IMR-90 (cell line): Measurements from ENCODE around the gene ITGA1.

Source experiments
- CHD1 ChIP-seq: IDR thresholded peaks from 2 replicates; pipeline ENCODE4 v1.6.1; 2012; ENCODE audit warnings: low read depth, low read length, improper control_type of control experiment
- FOS ChIP-seq: fragments of 150-350 bp; IDR thresholded peaks from 2 replicates; pipeline ENCODE4 v1.6.1; 2016; ENCODE audit warnings: low read depth, low read length
- MAFK ChIP-seq: IDR thresholded peaks from 2 replicates; pipeline ENCODE4 v1.6.1; 2012; ENCODE audit warnings: low read depth, low read length, improper control_type of control experiment
- MAZ ChIP-seq: IDR thresholded peaks from 2 replicates; pipeline ENCODE4 v1.6.1; 2012; ENCODE audit warnings: low read depth, mild to moderate bottlenecking, low read length, improper control_type of control experiment, moderate library complexity, borderline replicate concordance
- MXI1 ChIP-seq: IDR thresholded peaks from 2 replicates; pipeline ENCODE4 v1.6.1; 2012; ENCODE audit warnings: low read depth, mild to moderate bottlenecking, low read length, moderate library complexity, borderline replicate concordance
- POLR2A ChIP-seq: IDR thresholded peaks from 2 replicates; pipeline ENCODE4 v1.6.1; 2012; ENCODE audit warnings: mild to moderate bottlenecking, low read depth, low read length
- RAD21 ChIP-seq: IDR thresholded peaks from 2 replicates; pipeline ENCODE4 v1.6.1; 2012; ENCODE audit warnings: low read length, improper control_type of control experiment
- RCOR1 ChIP-seq: IDR thresholded peaks from 2 replicates; pipeline ENCODE4 v1.6.1; 2012; ENCODE audit warnings: mild to moderate bottlenecking, low read length, improper control_type of control experiment; ENCODE audit not compliant: insufficient replicate concordance
- RFX5 ChIP-seq: IDR thresholded peaks from 2 replicates; pipeline ENCODE4 v1.8.0; 2012; ENCODE audit warnings: low read depth, mild to moderate bottlenecking, low read length, moderate library complexity
- SMC3 ChIP-seq: fragments of 150-350 bp; IDR thresholded peaks from 2 replicates; pipeline ENCODE4 v1.6.1; 2016; ENCODE audit warnings: low read depth, mild to moderate bottlenecking, antibody characterized with exemption, low read length, moderate library complexity
- TF ChIP-seq, protein P1 (sequence below): conservative IDR thresholded peaks from 2 replicates; pipeline ENCODE4 v1.5.1; 2012; ENCODE audit warnings: mild to moderate bottlenecking, low read depth, low read length, improper control_type of control experiment
- TF ChIP-seq, protein P2 (sequence below): fragments of 150-350 bp; IDR thresholded peaks from 2 replicates; pipeline ENCODE4 v1.6.1; 2016; ENCODE audit warnings: low read depth, mild to moderate bottlenecking, low read length, moderate library complexity, borderline replicate concordance
- TF ChIP-seq, protein P3 (sequence below): fragments of 150-350 bp; IDR thresholded peaks from 2 replicates; pipeline ENCODE4 v1.6.1; 2017; ENCODE audit warnings: mild to moderate bottlenecking, antibody characterized with exemption, low read length, low read depth

DNA sequence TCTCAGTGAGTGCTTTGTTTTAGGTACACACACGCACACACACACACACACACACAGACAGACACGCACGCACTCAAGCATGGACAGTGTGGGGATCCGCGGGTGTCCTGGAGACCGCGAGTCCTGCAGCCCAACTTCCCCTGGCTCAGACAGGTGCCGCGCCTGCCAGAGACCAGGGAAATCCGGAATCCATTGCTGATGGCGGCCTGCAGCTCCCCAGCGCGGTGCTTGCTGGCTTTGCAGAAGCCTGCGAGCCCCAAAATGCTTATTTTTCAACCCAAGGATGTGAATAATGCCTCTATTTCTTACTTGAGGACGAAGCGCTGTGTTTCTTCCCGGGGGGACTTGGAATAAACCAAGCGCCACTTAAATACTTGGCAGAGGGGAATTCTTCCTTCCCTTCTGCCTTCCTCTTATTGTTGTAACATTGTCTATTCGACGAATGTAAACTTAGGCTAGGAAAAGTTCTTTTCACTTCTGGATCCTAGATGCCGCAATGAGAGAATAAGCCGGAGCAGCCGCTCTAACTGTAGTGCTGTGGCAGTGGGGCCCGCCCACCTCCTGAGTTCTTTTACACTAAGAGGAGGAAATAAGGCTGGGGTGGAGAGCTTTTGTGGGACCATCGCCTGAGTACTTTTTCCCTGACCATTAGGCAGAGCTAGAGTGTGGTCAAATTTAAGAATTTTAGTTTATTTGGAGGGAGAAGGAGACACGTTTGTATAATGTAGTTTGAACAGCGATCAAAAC, 202.2 kb downstream of the ITGA1 start:
- TF ChIP-seq POLR2A (no peak), MAZ (no peak), CHD1 (no peak), RFX5 (no peak), RAD21 (peak; percentile 63), SMC3 (peak; percentile 43), MXI1 (no peak), MAFK (no peak), RCOR1 (no peak), FOS (no peak)
- TF ChIP-seq, protein P1, sequence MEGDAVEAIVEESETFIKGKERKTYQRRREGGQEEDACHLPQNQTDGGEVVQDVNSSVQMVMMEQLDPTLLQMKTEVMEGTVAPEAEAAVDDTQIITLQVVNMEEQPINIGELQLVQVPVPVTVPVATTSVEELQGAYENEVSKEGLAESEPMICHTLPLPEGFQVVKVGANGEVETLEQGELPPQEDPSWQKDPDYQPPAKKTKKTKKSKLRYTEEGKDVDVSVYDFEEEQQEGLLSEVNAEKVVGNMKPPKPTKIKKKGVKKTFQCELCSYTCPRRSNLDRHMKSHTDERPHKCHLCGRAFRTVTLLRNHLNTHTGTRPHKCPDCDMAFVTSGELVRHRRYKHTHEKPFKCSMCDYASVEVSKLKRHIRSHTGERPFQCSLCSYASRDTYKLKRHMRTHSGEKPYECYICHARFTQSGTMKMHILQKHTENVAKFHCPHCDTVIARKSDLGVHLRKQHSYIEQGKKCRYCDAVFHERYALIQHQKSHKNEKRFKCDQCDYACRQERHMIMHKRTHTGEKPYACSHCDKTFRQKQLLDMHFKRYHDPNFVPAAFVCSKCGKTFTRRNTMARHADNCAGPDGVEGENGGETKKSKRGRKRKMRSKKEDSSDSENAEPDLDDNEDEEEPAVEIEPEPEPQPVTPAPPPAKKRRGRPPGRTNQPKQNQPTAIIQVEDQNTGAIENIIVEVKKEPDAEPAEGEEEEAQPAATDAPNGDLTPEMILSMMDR, result peak; percentile 50
- TF ChIP-seq, protein P2, sequence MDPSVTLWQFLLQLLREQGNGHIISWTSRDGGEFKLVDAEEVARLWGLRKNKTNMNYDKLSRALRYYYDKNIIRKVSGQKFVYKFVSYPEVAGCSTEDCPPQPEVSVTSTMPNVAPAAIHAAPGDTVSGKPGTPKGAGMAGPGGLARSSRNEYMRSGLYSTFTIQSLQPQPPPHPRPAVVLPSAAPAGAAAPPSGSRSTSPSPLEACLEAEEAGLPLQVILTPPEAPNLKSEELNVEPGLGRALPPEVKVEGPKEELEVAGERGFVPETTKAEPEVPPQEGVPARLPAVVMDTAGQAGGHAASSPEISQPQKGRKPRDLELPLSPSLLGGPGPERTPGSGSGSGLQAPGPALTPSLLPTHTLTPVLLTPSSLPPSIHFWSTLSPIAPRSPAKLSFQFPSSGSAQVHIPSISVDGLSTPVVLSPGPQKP, result no peak
- TF ChIP-seq, protein P3, sequence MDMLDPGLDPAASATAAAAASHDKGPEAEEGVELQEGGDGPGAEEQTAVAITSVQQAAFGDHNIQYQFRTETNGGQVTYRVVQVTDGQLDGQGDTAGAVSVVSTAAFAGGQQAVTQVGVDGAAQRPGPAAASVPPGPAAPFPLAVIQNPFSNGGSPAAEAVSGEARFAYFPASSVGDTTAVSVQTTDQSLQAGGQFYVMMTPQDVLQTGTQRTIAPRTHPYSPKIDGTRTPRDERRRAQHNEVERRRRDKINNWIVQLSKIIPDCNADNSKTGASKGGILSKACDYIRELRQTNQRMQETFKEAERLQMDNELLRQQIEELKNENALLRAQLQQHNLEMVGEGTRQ, result no peak
